Ishikawa (cell line): Measurements from ENCODE around the gene KCNC1.

Source experiments
- CEBPB ChIP-seq: IDR thresholded peaks from 2 replicates; pipeline ENCODE4 v1.6.1; 2012
- CREB1 ChIP-seq: IDR thresholded peaks from 2 replicates; pipeline ENCODE4 v1.6.1; 2012; ENCODE audit warnings: low read depth
- EGR1 ChIP-seq: IDR thresholded peaks from 2 replicates; pipeline ENCODE4 v1.6.1; 2012
- EP300 ChIP-seq: IDR thresholded peaks from 2 replicates; pipeline ENCODE4 v1.6.1; 2012; ENCODE audit warnings: borderline replicate concordance
- FOXM1 ChIP-seq: IDR thresholded peaks from 2 replicates; pipeline ENCODE4 v1.6.1; 2012; ENCODE audit warnings: low read depth, borderline replicate concordance
- NFIC ChIP-seq: IDR thresholded peaks from 2 replicates; pipeline ENCODE4 v1.6.1; 2012
- RAD21 ChIP-seq: IDR thresholded peaks from 2 replicates; pipeline ENCODE4 v1.6.1; 2012; ENCODE audit warnings: low read depth
- REST ChIP-seq: IDR thresholded peaks from 2 replicates; pipeline ENCODE4 v1.6.1; 2012; ENCODE audit warnings: low read depth, mild to moderate bottlenecking
- TAF1 ChIP-seq: IDR thresholded peaks from 2 replicates; pipeline ENCODE4 v1.6.1; 2012; ENCODE audit warnings: low read depth, mild to moderate bottlenecking
- TCF12 ChIP-seq: IDR thresholded peaks from 2 replicates; pipeline ENCODE4 v1.6.1; 2012; ENCODE audit warnings: low read depth
- TEAD4 ChIP-seq: IDR thresholded peaks from 2 replicates; pipeline ENCODE4 v1.6.1; 2012
- YY1 ChIP-seq: IDR thresholded peaks from 2 replicates; pipeline ENCODE4 v1.6.1; 2012; ENCODE audit warnings: low read depth
- ZBTB7A ChIP-seq: IDR thresholded peaks from 2 replicates; pipeline ENCODE4 v1.6.1; 2012; ENCODE audit warnings: low read depth
- TF ChIP-seq, protein P1 (sequence below): IDR thresholded peaks from 2 replicates; pipeline ENCODE4 v1.6.1; 2012
- TF ChIP-seq, protein P2 (sequence below): IDR thresholded peaks from 2 replicates; pipeline ENCODE4 v1.6.1; 2012

KCNC1 gene

GRCh38 chr11:17702876-17703275 is 31.7 kb upstream of the KCNC1 start:
- TF ChIP-seq TAF1 (no peak), ZBTB7A (no peak), RAD21 (no peak), TEAD4 (no peak), EGR1 (no peak), EP300 (no peak), CREB1 (no peak), NFIC (no peak), REST (no peak), TCF12 (no peak), CEBPB (no peak), FOXM1 (no peak)
- TF ChIP-seq, protein P1, sequence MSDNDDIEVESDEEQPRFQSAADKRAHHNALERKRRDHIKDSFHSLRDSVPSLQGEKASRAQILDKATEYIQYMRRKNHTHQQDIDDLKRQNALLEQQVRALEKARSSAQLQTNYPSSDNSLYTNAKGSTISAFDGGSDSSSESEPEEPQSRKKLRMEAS = no peak
- TF ChIP-seq, protein P2, sequence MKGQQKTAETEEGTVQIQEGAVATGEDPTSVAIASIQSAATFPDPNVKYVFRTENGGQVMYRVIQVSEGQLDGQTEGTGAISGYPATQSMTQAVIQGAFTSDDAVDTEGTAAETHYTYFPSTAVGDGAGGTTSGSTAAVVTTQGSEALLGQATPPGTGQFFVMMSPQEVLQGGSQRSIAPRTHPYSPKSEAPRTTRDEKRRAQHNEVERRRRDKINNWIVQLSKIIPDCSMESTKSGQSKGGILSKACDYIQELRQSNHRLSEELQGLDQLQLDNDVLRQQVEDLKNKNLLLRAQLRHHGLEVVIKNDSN = no peak

- no peak for TF ChIP-seq NFIC
- TF ChIP-seq, protein P2 = peak; percentile 93
Observed at GRCh38 chr11:17703951-17704350, 30.6 kb upstream of the KCNC1 start.

DNA sequence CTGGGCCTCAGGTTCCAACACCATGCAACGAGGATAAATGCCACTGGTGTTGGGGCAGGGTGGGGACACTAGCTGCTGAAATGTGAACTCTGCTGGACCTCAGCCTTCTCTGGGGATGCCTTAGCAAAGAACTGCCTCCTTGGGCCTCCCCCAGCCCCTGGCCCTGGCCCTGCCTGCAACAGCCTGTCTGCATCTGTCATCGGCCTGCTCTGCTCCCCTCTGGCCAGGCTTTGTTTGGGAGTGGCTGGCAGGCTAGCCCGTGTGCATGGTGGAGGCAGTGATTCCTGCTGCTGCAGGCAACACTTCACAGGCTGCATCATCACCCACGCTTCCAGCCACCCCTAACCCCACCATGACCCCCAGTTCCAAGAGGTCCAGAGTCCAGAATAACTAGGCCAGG is 26.8 kb upstream of the KCNC1 start:
- TF ChIP-seq ZBTB7A (no peak), REST (no peak), TCF12 (no peak), TAF1 (no peak)
- TF ChIP-seq, protein P2 = no peak

GRCh38 chr11:17711836-17712235 is 22.7 kb upstream of the KCNC1 start:
- TF ChIP-seq REST = no peak
- no peak for TF ChIP-seq NFIC
- TF ChIP-seq, protein P1 = no peak
- TF ChIP-seq, protein P2 = no peak
- TF ChIP-seq EGR1 = no peak
- no peak for TF ChIP-seq CEBPB
- no peak for TF ChIP-seq TEAD4
- TF ChIP-seq YY1 = no peak
- TF ChIP-seq TCF12 = no peak
- no peak for TF ChIP-seq CREB1
- TF ChIP-seq TAF1 = no peak
- TF ChIP-seq ZBTB7A = no peak
- TF ChIP-seq EP300 = no peak
- TF ChIP-seq RAD21 = no peak

DNA sequence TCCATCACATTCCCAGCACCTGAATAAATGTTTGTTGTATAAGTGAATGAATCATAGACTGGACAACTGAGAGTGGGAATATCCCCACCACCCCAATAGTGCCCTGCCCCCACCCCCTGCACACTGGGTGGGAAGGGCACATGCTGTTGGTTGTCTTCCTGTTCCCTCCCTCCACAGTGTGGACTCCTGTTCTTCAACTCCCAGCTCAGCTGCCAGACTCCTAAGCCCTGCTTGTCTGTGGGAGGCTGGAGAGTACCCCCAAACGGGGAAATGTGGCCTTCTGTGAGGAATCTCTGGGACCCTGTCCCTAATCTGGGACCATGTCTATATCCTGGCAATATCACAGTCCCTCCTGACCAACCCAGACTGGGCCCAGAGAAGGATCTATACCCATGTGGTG is 20.7 kb upstream of the KCNC1 start:
- TF ChIP-seq EP300 = no peak
- TF ChIP-seq CEBPB = no peak
- TF ChIP-seq YY1 = no peak
- no peak for TF ChIP-seq NFIC
- TF ChIP-seq FOXM1 = no peak
- no peak for TF ChIP-seq TEAD4
- TF ChIP-seq, protein P2 = no peak
